Epithelial cell of prostate (primary cell): ENCODE measurements around the gene MCRIP2.
"Not testable (repeated sequence)": the region's sequence is repeated elsewhere in the genome, so short reads cannot be mapped to it uniquely, and the experiment has no call there.

ENCODE experiments used
- DNase-seq: peaks from one replicate; pipeline ENCODE4 v3.0.0-alpha.2; 2011; ENCODE audit warnings: low read depth, low spot score
- H3K27ac ChIP-seq: fragments of 450-650 bp; 2 replicates; pipeline ENCODE4 v1.5.1; 2017; ENCODE audit warnings: mild to moderate bottlenecking

MCRIP2 gene, protein sequence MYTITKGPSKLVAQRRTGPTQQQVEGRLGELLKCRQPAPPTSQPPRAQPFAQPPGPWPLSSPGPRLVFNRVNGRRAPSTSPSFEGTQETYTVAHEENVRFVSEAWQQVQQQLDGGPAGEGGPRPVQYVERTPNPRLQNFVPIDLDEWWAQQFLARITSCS

DNA sequence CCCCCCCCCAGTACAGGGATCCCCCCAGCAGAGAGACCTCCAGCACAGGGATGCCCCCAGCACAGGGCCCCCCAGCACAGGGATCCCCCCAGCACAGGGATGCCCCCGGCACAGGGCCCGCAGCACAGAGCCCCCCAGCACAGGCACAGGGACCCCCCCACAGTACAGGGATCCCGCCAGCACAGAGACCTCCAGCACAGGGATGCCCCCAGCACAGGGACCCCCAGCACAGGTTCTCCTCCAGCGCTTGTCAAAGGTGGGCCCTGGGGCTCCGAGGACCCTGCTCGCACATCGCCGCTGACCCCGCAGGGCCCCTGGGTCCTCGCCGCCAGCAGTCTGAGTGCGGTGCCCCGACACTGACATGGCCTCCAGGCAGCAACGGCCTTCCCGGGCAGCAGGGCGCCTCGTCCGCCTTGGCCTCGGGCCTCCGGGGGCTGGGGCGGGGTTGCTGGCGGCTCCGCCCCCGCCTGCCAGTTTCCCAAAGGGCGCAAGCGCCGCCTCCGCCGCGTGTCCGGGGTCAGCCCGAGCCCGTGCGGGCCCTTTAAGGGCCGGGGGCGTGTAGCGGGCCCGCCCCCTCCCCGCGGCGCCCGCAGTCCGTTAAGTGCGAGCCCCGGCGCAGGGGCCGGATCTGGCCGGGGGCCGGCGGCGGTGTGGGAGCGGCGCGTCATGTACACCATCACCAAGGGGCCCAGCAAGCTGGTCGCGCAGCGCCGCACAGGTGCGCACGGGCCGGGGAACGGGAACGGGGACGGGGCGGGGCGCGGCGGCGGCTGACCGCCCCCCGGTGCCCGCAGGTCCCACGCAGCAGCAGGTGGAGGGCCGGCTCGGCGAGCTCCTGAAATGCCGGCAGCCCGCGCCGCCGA, at the start of gene MCRIP2:
MCRIP2 (plus strand) TSS at position 503 of the 863 bp plus-strand sequence; CDS start at position 667, 164 bp downstream.
- no peak within 1 kb of the TSS for H3K27ac ChIP-seq
- DNase-seq, result no peak

GRCh38 chr16:591892-592517, 49.6 kb upstream of the MCRIP2 start:
- H3K27ac ChIP-seq, result peak overlapping the region; percentile 57
- no peak for DNase-seq

DNA sequence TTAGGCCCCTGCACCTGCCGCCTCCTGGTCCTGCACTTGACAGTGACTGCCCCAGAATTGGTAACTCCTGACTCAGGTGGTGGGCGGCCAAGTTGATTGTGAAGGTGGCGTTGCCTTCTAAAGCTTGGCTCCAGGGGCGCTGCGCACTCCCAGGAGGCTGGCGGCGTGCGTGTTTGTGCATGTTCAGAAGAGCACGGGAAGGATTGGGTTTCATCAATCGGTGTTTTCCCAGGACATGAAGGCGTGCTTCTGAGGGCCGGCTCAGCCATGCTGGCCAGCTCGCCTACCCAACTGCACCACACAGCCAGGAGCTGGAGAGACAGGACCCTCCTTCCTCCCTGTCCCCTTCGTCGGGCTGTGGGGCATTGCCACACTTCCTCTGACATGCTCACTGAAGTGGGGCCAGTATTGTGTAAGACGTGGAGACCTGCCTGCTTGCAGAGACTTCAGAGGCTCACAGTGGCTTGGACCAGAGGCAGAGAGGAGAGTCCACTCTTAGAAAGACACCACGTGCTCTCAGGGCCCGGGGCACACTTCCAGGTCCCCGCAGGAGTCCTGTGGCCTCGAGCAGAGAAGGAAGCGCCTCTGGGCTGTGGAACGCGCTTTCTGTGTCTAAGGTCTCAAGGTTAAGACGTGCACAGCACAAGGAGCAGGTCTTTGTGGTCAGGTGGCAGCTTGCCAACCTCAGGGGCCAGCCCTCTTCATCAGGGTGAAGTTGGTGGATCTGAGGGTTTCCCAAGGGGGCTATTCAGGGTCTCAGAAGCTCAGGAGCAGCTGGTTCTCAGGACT, 48.9 kb upstream of the MCRIP2 start:
- H3K27ac ChIP-seq, result peak overlapping the region; percentile 57

GRCh38 chr16:593406-593805, 48.2 kb upstream of the MCRIP2 start:
- peak overlapping the region; percentile 57 for H3K27ac ChIP-seq
- DNase-seq, result peak; percentile 75

More for the DNA sequence above, 48.9 kb upstream of the MCRIP2 start:
- peak; percentile 91 for DNase-seq

- no peak overlapping the region for H3K27ac ChIP-seq
- DNase-seq, result no peak
Observed at GRCh38 chr16:593807-594206, 47.8 kb upstream of the MCRIP2 start.

- no peak overlapping the region for H3K27ac ChIP-seq
- DNase-seq, result no peak
Observed at GRCh38 chr16:595094-595528, 46.5 kb upstream of the MCRIP2 start.

GRCh38 chr16:595942-596735, 45.5 kb upstream of the MCRIP2 start:
- DNase-seq, result no peak
- no peak overlapping the region for H3K27ac ChIP-seq

DNA sequence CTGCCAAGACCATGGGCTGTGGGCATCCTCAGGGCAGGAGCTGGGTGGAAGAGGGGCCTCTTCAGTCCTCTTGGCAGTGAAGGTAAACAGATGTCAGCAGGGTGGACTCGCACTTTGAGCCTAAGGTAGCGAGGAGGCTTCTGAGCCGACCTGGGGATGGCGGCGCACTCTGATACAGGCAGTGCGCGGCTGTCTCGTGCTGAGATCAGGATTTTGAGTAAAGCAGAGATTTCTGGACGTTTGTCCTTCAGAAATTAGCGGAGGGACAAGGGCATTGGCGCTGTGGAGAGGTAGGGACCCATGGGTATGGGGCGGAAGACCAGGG, 44.9 kb upstream of the MCRIP2 start:
- DNase-seq, result no peak

GRCh38 chr16:597655-598054, 44.0 kb upstream of the MCRIP2 start:
- H3K27ac ChIP-seq, DNase-seq: not testable (repeated sequence)

More for the DNA sequence above, 44.9 kb upstream of the MCRIP2 start:
- H3K27ac ChIP-seq, result no peak overlapping the region

DNA sequence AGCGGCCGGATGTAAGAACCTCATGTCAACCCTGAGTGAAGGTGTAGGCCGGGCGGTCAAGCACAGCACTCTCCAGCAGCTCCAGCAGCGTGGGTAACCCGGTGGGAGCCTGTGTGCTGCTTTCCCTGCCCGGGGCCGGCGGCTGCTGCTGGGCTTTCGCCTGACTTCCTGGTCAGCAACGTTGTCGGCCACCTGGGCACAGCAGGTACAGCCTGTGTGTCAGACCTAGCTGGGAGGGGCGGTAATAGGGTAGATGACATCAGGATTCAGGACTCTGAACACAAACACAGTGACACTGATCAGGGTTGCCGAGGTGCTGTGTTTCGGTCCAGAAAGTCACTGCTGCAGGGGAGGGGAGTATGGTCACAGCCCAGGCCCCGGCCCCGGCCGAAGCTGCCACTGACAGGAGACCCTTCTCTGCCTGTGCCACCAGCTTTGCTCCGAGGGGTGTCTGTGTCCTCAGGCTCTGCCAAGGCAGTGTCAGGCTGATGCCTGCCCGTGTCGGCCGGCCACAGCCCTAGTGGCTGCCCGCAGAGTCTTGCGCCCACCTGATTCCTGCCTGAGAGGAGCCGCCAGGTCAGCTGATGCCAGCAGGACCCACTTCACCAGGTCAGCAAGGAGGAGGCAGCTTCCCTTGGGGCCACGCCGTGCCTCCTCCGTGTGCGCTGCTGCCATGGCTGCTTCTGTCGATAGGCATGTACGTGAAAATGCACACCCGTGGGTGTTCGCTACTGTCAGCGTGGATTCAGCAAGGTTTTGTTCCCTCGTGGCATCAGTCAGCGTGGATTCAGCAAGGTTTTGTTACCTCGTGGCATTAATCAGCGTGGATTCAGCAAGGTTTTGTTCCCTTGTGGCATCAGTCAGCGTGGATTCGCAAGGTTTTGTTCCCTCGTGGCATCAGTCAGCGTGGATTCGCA, 42.5 kb upstream of the MCRIP2 start:
- H3K27ac ChIP-seq, result no peak overlapping the region
- DNase-seq, result no peak

DNA sequence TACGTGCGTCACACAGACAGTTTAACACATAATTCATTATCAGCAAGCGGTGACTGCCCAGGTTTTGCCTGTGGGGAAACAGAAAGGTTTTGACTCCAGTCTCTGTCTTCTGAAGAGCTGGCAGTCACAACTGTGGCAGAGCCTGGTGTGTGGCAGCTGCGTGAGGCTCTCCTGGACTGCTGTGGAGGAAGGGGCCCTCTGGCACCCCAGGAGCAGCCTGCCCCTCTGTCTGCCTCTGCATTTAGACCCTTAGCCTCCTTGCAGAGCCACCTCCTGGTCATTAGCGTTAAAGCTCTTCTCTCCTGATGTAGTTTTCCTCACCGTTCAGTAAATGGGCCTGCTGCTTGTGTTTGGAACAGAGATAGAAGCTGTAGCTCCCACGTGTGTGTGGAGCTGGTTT, 40.8 kb upstream of the MCRIP2 start:
- DNase-seq, result no peak
- no peak overlapping the region for H3K27ac ChIP-seq

GRCh38 chr16:603933-604332, 37.7 kb upstream of the MCRIP2 start:
- no peak for DNase-seq
- no peak overlapping the region for H3K27ac ChIP-seq

GRCh38 chr16:606656-607307, 34.8 kb upstream of the MCRIP2 start:
- DNase-seq, result no peak
- no peak overlapping the region for H3K27ac ChIP-seq

GRCh38 chr16:608019-608418, 33.6 kb upstream of the MCRIP2 start:
- DNase-seq, result no peak
- no peak overlapping the region for H3K27ac ChIP-seq

GRCh38 chr16:609316-609715, 32.3 kb upstream of the MCRIP2 start:
- no peak overlapping the region for H3K27ac ChIP-seq
- no peak for DNase-seq

DNA sequence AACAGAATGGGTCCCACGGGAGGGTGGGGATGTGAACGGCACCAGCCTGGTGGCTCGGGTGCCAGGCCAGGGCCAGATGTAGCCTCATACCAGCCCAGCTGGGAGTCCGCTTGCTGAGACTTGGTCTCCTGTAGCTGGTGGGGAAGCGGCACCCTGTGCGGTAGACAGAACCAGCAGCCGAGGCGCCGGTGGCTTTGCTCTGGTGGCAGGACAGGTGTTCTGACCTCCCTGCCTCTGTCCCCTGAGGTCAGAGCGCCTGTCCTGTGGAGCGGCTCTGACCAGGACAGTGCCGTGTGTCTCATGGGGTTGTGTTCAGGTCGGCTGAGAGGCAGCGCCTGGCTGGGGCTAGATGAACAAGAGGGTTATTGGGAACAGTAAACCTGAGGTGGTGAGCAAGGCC, 31.6 kb upstream of the MCRIP2 start:
- DNase-seq, result no peak
- H3K27ac ChIP-seq, result no peak overlapping the region

DNA sequence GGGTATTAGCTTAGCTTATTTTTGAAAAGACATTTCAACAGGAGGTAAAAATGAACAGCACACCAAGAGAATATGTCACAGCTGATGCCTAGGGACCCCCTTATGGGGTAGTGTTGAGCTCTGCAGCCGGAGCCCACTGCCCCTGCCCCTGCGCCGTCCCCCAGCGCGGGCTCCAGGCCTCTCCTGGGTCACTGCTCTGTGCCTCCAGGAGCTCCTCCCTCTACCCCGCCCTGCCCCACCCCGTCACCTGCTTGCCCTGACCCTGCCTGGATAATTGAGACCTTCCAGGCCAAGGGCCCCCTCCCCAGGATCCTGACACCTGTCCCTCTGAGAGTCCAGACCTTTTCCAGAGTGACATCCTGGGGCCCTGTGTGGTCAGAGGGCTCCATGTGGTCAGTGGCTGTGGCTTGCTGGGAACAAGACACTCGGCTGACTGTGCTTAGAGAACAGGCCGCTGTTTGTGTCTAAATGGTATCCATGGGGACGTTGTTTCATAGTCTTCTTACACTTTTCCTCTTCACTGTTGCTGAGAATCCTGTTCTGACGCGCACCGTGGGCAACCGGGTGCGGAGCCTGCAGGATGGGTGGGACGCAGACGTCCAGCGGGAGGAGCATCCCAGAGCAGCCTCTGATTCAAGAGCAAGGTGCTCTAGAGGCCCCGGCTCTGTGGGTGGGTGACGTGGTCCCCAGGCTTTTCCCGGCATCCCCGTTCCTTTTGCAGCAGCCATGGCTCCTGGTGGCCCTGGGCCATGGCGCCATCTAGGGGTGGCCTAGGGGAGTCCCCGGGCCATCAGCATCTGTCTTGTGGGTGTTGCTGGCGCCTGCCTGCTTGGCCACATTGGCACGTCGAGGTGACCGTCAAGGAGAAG, 30.9 kb upstream of the MCRIP2 start:
- no peak overlapping the region for H3K27ac ChIP-seq
- peak; percentile 64 for DNase-seq
